HPDE6-E6E7 (cell line): ENCODE measurements around the gene MMP15.

Experiments
- DNase-seq: peaks from one replicate; pipeline ENCODE4 v3.0.0; 2011; ENCODE audit warnings: missing footprints; ENCODE audit errors: extremely low spot score

Gene MMP15

GRCh38 chr16:58035356-58036170, 10.0 kb downstream of the MMP15 start:
- no peak for DNase-seq

- DNase-seq = no peak
Measured at GRCh38 chr16:58036943-58037342, 11.4 kb downstream of the MMP15 start.

GRCh38 chr16:58037365-58038057, 12.0 kb downstream of the MMP15 start:
- DNase-seq = no peak

GRCh38 chr16:58038219-58038641, 12.7 kb downstream of the MMP15 start:
- DNase-seq = no peak

- no peak for DNase-seq
Measured at GRCh38 chr16:58039829-58040495, 14.4 kb downstream of the MMP15 start.

GRCh38 chr16:58040496-58040846, 14.9 kb downstream of the MMP15 start:
- DNase-seq = no peak

GRCh38 chr16:58040945-58041627, 15.5 kb downstream of the MMP15 start:
- DNase-seq = no peak

GRCh38 chr16:58041628-58041955, 16.0 kb downstream of the MMP15 start:
- no peak for DNase-seq

GRCh38 chr16:58042001-58042885, 16.7 kb downstream of the MMP15 start:
- no peak for DNase-seq

GRCh38 chr16:58042886-58043515, 17.4 kb downstream of the MMP15 start:
- DNase-seq = no peak

- no peak for DNase-seq
Measured at GRCh38 chr16:58043571-58044155, 18.1 kb downstream of the MMP15 start.

GRCh38 chr16:58044266-58045019, 18.9 kb downstream of the MMP15 start:
- DNase-seq = no peak

GRCh38 chr16:58045096-58045495, 19.5 kb downstream of the MMP15 start:
- no peak for DNase-seq

GRCh38 chr16:58046054-58046881, 20.7 kb downstream of the MMP15 start:
- no peak for DNase-seq

- DNase-seq = no peak
Measured at GRCh38 chr16:58046936-58047335, 21.4 kb downstream of the MMP15 start.

- no peak for DNase-seq
Measured at GRCh38 chr16:58047557-58048348, 22.2 kb downstream of the MMP15 start.

GRCh38 chr16:58048494-58049231, 23.1 kb downstream of the MMP15 start:
- no peak for DNase-seq
